NT2/D1 (cell line): ENCODE results near the gene ANAPC13.

Experiments used
- SUZ12 ChIP-seq: IDR thresholded peaks from 2 replicates; pipeline ENCODE4 v1.6.1; 2011; ENCODE audit not compliant: insufficient read length, insufficient read depth; ENCODE audit errors: extremely low read depth
- YY1 ChIP-seq: IDR thresholded peaks from 2 replicates; pipeline ENCODE4 v1.6.1; 2011; ENCODE audit not compliant: insufficient read length, insufficient read depth
- ZNF274 ChIP-seq: IDR thresholded peaks from 2 replicates; pipeline ENCODE4 v1.6.1; 2011; ENCODE audit warnings: mild to moderate bottlenecking, low read depth, low read length

DNA sequence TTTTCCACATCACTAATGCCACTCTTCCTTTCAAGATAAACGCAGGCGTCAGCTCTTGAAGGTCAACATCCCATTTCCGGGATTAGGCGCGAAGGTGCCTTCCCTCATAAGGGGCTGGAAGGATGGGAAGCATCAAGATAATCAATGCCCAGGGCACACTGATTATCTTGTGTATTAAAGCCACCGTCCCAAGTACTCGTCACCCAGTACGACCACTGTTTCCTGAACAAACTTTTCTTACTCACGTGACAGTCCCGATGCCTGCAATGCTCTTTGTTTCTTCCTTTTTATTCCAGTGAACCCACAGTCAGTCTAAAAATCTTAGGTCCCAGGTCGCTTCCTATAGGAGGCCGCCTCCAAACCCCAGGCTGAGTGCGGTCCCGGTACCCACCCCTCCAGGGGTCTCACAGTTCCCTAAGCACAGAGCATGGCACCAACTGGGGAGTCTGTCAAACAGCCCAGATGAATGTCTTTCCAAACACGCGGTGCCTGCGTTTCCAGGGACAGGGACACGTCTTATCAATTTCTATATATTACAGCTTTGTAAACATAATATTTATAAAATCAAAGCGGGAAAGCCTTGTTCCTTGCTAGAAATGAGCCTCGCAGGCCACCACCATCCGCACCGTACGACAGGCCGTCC, 589 bp downstream of the ANAPC13 start:
- TF ChIP-seq ZNF274 (no peak), YY1 (no peak), SUZ12 (no peak)
